ELR (cell line): Measurements from ENCODE around the gene SLC19A1.

Experiments
- DNase-seq: peaks from one replicate; pipeline ENCODE4 v3.0.0-alpha.2; 2015; ENCODE audit warnings: low read depth

The SLC19A1 gene

GRCh38 chr21:45492765-45493164, 49.5 kb downstream of the SLC19A1 start:
- DNase-seq, result no peak

DNA sequence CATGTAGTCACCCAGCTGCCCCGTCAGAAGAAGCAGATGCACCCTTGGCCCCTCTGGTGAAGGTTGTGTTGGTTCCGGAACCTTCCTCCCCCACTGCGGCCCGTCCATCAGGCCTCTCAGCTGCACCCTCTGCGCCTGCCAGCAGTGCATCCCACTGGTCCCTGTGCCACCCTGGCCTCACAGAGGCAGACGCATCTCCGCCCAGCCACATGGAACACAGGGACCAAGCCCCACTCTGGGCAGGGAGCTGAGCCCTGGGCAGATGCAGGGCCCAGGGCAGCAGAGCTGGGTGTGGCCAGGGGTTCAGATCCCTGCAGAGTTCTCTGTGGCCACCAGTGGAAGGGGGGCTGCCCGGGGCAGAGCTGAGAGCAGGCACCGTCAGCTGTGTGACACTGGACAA, 50.6 kb downstream of the SLC19A1 start:
- no peak for DNase-seq

- DNase-seq, result no peak
Observed at GRCh38 chr21:45491056-45491455, 51.2 kb downstream of the SLC19A1 start.

GRCh38 chr21:45490049-45490731, 52.0 kb downstream of the SLC19A1 start:
- no peak for DNase-seq

GRCh38 chr21:45489722-45489982, 52.6 kb downstream of the SLC19A1 start:
- no peak for DNase-seq

- DNase-seq, result no peak
Observed at GRCh38 chr21:45488931-45489721, 53.1 kb downstream of the SLC19A1 start.

- no peak for DNase-seq
Observed at GRCh38 chr21:45487891-45488600, 54.2 kb downstream of the SLC19A1 start.

DNA sequence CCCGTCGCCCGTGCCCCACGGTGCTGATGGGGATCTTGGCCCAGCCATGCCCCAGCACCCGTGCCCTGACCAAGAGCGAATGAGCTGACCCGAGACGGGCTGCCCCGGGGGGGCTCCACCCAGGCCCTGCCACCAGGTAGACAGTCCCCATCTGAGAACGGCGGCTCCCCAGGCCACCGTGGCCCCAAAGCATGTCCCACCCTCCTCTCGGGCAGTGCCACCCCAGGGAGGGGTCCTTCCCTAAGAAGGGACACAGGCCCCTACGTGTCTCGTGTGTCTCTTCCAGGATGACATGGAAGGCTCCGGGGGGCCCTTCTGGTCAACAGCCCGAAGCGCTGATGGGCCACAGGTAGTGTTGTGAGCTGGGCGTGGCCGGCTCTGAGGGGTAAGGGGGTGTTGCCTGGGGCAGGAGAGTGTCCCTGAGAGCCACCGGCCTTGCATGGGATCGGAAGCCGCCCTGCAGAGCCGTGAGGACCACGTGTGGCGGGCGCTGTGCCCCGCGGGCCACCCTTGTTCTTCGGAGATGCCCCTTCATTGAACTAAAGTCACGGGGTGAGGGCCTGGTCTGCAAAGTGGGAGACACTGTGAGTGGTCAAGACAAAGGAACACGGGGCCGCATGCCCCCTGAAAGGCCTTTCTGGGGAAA, 55.0 kb downstream of the SLC19A1 start:
- no peak for DNase-seq

GRCh38 chr21:45486443-45487160, 55.6 kb downstream of the SLC19A1 start:
- DNase-seq, result no peak

DNA sequence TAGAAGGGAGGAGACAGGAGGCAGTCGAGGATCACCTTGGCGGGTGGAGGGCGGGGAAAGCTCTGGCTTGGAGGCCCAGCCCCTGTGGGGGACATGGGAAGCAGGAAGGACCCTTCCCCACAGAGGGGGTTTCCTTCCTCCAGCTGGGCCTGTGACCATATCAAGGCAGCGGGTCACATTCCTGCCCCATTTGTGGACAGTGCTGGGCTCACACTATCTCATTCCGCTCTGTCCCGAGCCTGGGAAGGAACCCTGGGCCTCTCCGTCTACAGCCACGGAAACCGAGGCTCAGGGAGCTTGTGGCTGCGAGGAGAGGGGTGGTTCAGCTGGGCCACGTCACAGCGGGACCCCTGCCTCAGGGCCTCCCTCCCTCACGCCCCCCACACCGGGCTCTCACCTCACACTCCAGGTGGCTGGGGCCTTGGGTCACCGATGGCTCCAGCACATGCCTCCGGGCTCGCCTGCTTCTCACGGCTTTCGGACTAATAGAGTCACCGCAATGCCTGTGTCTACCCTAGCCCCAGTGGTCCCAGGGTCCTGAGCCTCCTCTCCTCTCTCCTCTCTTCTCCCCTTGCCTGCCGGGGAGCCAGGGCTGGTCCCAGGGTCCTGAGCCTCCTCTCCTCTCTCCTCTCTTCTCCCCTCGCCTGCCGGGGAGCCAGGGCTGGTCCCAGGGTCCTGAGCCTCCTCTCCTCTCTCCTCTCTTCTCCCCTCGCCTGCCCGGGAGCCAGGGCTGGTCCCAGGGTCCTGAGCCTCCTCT, 56.4 kb downstream of the SLC19A1 start:
- no peak for DNase-seq

- no peak for DNase-seq
Observed at GRCh38 chr21:45484318-45484717, 57.9 kb downstream of the SLC19A1 start.

- no peak for DNase-seq
Observed at GRCh38 chr21:45482899-45483821, 59.1 kb downstream of the SLC19A1 start.

- DNase-seq, result no peak
Observed at GRCh38 chr21:45481977-45482898, 60.0 kb downstream of the SLC19A1 start.

DNA sequence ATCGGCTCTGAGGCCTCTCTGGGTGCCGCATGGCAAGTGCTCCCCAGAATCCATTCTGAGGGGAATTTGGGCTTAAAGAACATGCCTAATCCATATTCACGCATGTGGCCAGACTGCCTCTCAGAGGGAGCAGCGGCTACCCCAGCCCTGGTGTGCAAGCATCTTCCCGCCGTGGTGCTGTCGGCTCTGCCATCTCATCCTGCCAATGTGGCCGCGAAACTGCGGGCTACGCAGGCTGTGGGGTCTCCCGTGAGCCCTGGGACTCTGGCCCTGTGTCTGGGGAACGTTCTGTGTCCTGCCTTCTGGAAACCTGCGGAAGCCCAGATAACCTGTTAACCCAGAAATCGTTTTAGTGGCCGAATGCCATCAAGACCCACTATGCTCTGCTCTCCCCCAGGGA, 60.7 kb downstream of the SLC19A1 start:
- DNase-seq, result no peak

GRCh38 chr21:45480701-45481500, 61.3 kb downstream of the SLC19A1 start:
- no peak for DNase-seq

- no peak for DNase-seq
Observed at GRCh38 chr21:45479691-45480675, 62.3 kb downstream of the SLC19A1 start.
